PC-3 (cell line): Measurements from ENCODE around the gene SERPINE3. TPM values are rescaled to one million over a fixed set of nuclear protein-coding genes. Genes with fewer than 3 reads are reported as not detected.

Experiments used
- ATAC-seq: fragments of 200-7000 bp; cut with Tn5 transposase; 2 replicates; pipeline ENCODE4 v1.9.1; 2020; ENCODE audit warnings: mild to moderate bottlenecking, moderate library complexity
- BruUV-seq: library from RNA; stranded (reverse); fragments of 400-500 nt; replicated peaks from 2 replicates; lab custom pipeline; 2021; lab: Mats Ljungman, UMichigan
- CTCF ChIA-PET: fragments of 300-600 bp; sonication (Branson Sonifier 250); formaldehyde crosslinking; loops from one replicate; lab custom pipeline; 2022; ENCODE audit warnings: antibody characterized with exemption; lab: Charles Lee
- POLR2A ChIA-PET: fragments of 300-600 bp; sonication (Branson Sonifier 250); formaldehyde crosslinking; loops from one replicate; lab custom pipeline; 2022; ENCODE audit warnings: antibody characterized with exemption; ENCODE audit not compliant: unreplicated experiment; lab: Charles Lee
- DNase-seq: peaks from one replicate; pipeline ENCODE4 v3.0.0-alpha.2; 2015
- H2AFZ ChIP-seq: fragments of 300-600 bp; sonication (generic); 2 replicates; pipeline ENCODE4 v1.6.0; 2016; ENCODE audit warnings: antibody characterized with exemption, low read length
- H3F3A ChIP-seq: fragments of 300-600 bp; sonication (generic); one replicate; pipeline ENCODE4 v1.6.0; 2017; ENCODE audit warnings: antibody characterized with exemption, low read length, control low read depth, mild to moderate bottlenecking; ENCODE audit not compliant: unreplicated experiment
- H3K27ac ChIP-seq: fragments of 300-600 bp; sonication (generic); 2 replicates; pipeline ENCODE4 v1.5.1; 2016; ENCODE audit warnings: mild to moderate bottlenecking, low read length
- H3K27me3 ChIP-seq: fragments of 300-600 bp; sonication (generic); 2 replicates; pipeline ENCODE4 v1.6.1; 2016; ENCODE audit warnings: low read length, mixed read lengths
- H3K36me3 ChIP-seq: fragments of 300-600 bp; sonication (generic); 2 replicates; pipeline ENCODE4 v1.6.1; 2016; ENCODE audit warnings: low read depth, mixed run types, low read length, mixed read lengths
- H3K4me1 ChIP-seq: fragments of 300-600 bp; sonication (generic); 2 replicates; pipeline ENCODE4 v1.5.1; 2016; ENCODE audit warnings: low read length; ENCODE audit not compliant: insufficient read depth
- H3K4me2 ChIP-seq: fragments of 300-600 bp; sonication (generic); 2 replicates; pipeline ENCODE4 v1.6.0; 2016; ENCODE audit warnings: low read length
- H3K4me3 ChIP-seq: fragments of 300-600 bp; sonication (generic); 2 replicates; pipeline ENCODE4 v1.5.1; 2016; ENCODE audit warnings: mild to moderate bottlenecking, low read length, mixed read lengths
- H3K79me2 ChIP-seq: fragments of 300-600 bp; sonication (generic); 2 replicates; pipeline ENCODE4 v1.6.1; 2017; ENCODE audit warnings: low read length, mixed read lengths
- H3K9ac ChIP-seq: fragments of 300-600 bp; sonication (generic); 2 replicates; pipeline ENCODE4 v1.6.0; 2016; ENCODE audit warnings: mild to moderate bottlenecking, low read length
- H3K9me2 ChIP-seq: fragments of 300-600 bp; sonication (generic); replicated peaks from 2 replicates; pipeline ENCODE4 v1.6.1; 2016; ENCODE audit warnings: mixed run types, low read length, mixed read lengths
- H3K9me3 ChIP-seq: fragments of 300-600 bp; sonication (generic); 2 replicates; pipeline ENCODE4 v1.6.1; 2016; ENCODE audit warnings: low read length, mixed read lengths
- H4K20me1 ChIP-seq: fragments of 300-600 bp; sonication (generic); 2 replicates; pipeline ENCODE4 v1.6.1; 2016; ENCODE audit warnings: low read length, mixed read lengths
- CTCF ChIP-seq: fragments of 300-600 bp; sonication (generic); conservative IDR thresholded peaks from 2 replicates; pipeline ENCODE4 v1.5.1; 2017; ENCODE audit warnings: antibody characterized with exemption, low read depth, mild to moderate bottlenecking, low read length
- EZH2 ChIP-seq: fragments of 300-600 bp; sonication (generic); IDR thresholded peaks from one replicate; pipeline ENCODE4 v1.6.1; 2017; ENCODE audit warnings: antibody characterized with exemption, mild to moderate bottlenecking, low read length; ENCODE audit not compliant: unreplicated experiment
- EZH2phosphoT487 ChIP-seq: fragments of 300-600 bp; sonication (generic); IDR thresholded peaks from 2 replicates; pipeline ENCODE4 v1.6.1; 2018; ENCODE audit warnings: mild to moderate bottlenecking, antibody characterized with exemption, low read length, borderline replicate concordance
- intact Hi-C: fragments of 100-400 bp; cut with micrococcal nuclease; formaldehyde crosslinking; loops from 2 replicates; pipeline ENCODE4 v1.9.0; 2023
- total RNA-seq: library from RNA; depleted of rRNA; stranded (reverse); fragments of >200 nt; gene quantifications from 2 replicates; pipeline ENCODE4 v1.2.3, GENCODE V29; 2014

SERPINE3 gene
- total RNA-seq, 1 experiment from 2014 or later = not detected

DNA sequence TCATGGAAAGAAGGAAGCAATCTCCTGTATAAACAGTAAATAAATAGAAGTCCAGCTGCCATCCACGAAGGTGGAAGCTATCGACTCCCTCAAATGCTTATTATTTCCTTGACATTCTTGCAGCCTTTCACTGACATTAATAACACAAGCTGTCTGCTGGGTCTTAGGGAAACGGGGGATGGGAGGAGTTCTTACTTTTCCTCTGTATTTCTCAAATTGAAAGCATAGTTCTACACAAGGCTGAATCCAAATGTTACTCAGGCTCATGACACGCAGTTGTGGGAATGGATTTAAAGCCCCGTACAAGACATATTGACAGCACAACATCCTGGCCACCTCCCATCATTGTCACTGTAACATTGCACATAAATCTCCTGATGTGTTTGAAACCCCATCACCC is 4.0 kb downstream of the SERPINE3 start:
- Histone ChIP-seq H3K9me2 (no peaks in the 10 kb centered on the region), H4K20me1 (no peaks in the 10 kb centered on the region), H3K36me3 (no peaks in the 10 kb centered on the region), H3K79me2 (no peaks in the 10 kb centered on the region), H3K9ac (no peak overlapping the region), H3K27me3 (no peaks in the 10 kb centered on the region), H3K4me3 (no peak overlapping the region), H3K9me3 (no peaks in the 10 kb centered on the region), H3F3A (no peaks in the 10 kb centered on the region), H3K4me1 (no peaks in the 10 kb centered on the region; the same call in 1 of the 2 replicates), H3K4me2 (no peak overlapping the region), H3K27ac (no peak overlapping the region), H2AFZ (no peak overlapping the region)
- POLR2A ChIA-PET = no interaction called here
- CTCF ChIA-PET = no interaction called here
- BruUV-seq = no TSS peak
- intact Hi-C loops = no loop called here
- no peak for TF ChIP-seq CTCF
- no peak for TF ChIP-seq EZH2phosphoT487
- TF ChIP-seq EZH2 = no peak
- no peak for DNase-seq
- ATAC-seq = no peak

DNA sequence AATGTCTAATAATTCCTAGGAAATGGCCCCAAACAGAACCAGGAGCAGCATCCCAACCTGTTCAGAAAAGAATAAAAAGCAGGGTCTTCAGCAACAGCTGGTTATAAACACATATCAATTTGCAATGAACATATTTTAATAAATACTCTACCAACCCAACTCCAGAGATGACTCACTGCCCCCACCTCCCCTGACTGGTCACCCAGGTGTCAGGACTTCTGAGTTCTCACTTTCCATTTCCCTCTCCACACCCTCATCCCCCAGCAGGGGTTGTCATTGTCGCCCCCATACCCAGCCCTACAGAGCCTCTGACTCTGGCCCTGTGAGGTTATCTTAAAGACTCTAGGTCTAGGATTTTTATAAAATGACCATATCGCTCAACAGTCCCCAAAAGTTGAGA is 6.9 kb downstream of the SERPINE3 start:
- Histone ChIP-seq H3K9me3 (no peaks in the 10 kb centered on the region), H3K27ac (no peak overlapping the region), H3K9ac (no peak overlapping the region), H3K4me1 (no peaks in the 10 kb centered on the region), H3F3A (no peaks in the 10 kb centered on the region), H3K79me2 (no peaks in the 10 kb centered on the region), H3K36me3 (no peaks in the 10 kb centered on the region), H3K4me3 (no peak overlapping the region), H2AFZ (no peak overlapping the region), H4K20me1 (no peaks in the 10 kb centered on the region), H3K4me2 (no peak overlapping the region), H3K9me2 (no peaks in the 10 kb centered on the region), H3K27me3 (no peaks in the 10 kb centered on the region)
- DNase-seq = no peak
- BruUV-seq = no TSS peak
- no peak for ATAC-seq
- POLR2A ChIA-PET = no interaction called here
- intact Hi-C loops = no loop called here
- CTCF ChIA-PET = no interaction called here
- no peak for TF ChIP-seq CTCF
- TF ChIP-seq EZH2 = no peak
- TF ChIP-seq EZH2phosphoT487 = no peak

DNA sequence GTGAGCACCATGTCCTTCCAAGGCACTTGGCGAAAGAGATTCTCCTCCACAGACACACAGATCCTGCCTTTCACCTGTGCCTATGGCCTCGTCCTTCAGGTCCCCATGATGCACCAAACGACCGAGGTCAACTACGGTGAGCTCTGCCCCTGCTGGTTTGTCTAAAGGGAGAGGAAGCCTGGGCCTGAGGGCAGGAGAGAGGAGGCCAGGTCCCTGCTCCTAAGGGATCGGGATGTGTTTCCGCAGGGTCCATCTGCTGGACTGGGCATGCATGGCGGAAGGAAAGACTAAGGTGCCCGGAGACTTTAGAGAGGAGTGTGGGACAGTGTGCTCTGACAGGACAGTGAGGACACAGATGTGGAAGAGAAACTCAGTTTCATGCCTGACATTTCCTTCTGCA is 7.6 kb downstream of the SERPINE3 start:
- H3K79me2 ChIP-seq = no peaks in the 10 kb centered on the region
- H2AFZ ChIP-seq = no peak overlapping the region
- TF ChIP-seq EZH2phosphoT487 (no peak), CTCF (no peak), EZH2 (no peak)
- no peaks in the 10 kb centered on the region for H4K20me1 ChIP-seq
- no peak for DNase-seq
- no peaks in the 10 kb centered on the region for H3K27me3 ChIP-seq
- H3F3A ChIP-seq = no peaks in the 10 kb centered on the region
- H3K4me3 ChIP-seq = no peak overlapping the region
- H3K27ac ChIP-seq = no peak overlapping the region
- no peaks in the 10 kb centered on the region for H3K4me1 ChIP-seq
- intact Hi-C loops = no loop called here
- ChIA-PET CTCF (no interaction called here), POLR2A (no interaction called here)
- H3K9me2 ChIP-seq = no peaks in the 10 kb centered on the region
- no TSS peak for BruUV-seq
- ATAC-seq = no peak
- no peak overlapping the region for H3K4me2 ChIP-seq
- no peaks in the 10 kb centered on the region for H3K36me3 ChIP-seq
- H3K9me3 ChIP-seq = no peaks in the 10 kb centered on the region
- no peak overlapping the region for H3K9ac ChIP-seq
